Measurements from ENCODE around the gene CPA5.

CPA5 gene

DNA sequence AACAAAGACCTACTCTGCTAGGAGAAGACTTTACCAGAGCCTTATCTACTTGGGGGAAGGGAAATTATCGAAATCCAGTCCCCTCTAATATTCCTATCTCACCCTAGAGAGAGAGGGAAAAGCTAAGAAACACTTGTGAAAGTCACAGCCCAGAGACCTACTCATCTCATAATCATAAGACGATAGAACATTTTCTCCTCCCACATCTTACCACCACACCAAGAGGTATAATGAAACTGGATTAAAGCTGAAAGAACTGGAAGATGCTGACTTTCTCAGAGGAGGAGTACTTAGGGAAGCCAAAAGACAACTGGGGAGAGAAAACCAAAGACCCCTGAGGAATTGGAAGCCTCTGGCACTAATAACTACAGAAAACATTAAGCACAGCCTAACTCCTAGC lies 10.8 kb upstream of the CPA5 start:
- H3K4me3 ChIP-seq (ENCODE audit: low read depth, low read length): no peak overlapping the region
- TF ChIP-seq, protein P1, sequence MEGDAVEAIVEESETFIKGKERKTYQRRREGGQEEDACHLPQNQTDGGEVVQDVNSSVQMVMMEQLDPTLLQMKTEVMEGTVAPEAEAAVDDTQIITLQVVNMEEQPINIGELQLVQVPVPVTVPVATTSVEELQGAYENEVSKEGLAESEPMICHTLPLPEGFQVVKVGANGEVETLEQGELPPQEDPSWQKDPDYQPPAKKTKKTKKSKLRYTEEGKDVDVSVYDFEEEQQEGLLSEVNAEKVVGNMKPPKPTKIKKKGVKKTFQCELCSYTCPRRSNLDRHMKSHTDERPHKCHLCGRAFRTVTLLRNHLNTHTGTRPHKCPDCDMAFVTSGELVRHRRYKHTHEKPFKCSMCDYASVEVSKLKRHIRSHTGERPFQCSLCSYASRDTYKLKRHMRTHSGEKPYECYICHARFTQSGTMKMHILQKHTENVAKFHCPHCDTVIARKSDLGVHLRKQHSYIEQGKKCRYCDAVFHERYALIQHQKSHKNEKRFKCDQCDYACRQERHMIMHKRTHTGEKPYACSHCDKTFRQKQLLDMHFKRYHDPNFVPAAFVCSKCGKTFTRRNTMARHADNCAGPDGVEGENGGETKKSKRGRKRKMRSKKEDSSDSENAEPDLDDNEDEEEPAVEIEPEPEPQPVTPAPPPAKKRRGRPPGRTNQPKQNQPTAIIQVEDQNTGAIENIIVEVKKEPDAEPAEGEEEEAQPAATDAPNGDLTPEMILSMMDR (IDR thresholded peaks at IDR 0.05; ENCODE audit: low read depth, low read length): no peak

- TF ChIP-seq, protein P1 (IDR thresholded peaks at IDR 0.05; ENCODE audit: low read depth, low read length): no peak
- no peak overlapping the region for H3K4me3 ChIP-seq (ENCODE audit: low read depth, low read length)
Observed at GRCh38 chr7:130334274-130334673, 10.3 kb upstream of the CPA5 start.

DNA sequence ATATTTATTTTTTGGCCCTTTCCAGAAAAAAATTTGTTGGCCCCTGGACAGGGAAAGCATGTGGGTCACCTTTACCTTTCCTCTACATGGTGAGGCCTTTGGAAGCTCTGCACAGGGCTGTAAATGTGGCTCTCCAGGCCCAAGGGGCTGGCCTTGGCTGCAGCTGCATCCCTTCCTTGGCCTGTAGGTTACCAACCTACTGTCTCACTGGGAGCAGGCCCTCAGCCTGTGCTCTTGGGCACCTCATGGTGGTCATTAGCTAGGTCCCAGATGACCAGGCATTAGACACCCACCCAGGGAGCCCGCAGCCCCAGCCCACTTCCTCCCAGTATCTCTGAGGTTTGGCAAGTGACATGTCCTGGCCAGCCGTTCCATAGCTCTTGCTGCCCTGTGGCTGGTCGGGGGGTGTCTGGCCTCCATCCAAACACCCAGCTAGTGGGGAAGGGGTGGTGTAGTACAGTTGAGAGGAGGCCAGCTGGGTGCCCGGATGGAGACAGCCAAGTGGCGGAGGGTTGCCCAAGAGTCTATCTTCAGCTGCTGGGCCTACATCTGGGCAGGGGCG lies 7.1 kb upstream of the CPA5 start:
- no peak overlapping the region for H3K4me3 ChIP-seq (ENCODE audit: low read depth, low read length)
- TF ChIP-seq, protein P1 (IDR thresholded peaks at IDR 0.05; ENCODE audit: low read depth, low read length): no peak

DNA sequence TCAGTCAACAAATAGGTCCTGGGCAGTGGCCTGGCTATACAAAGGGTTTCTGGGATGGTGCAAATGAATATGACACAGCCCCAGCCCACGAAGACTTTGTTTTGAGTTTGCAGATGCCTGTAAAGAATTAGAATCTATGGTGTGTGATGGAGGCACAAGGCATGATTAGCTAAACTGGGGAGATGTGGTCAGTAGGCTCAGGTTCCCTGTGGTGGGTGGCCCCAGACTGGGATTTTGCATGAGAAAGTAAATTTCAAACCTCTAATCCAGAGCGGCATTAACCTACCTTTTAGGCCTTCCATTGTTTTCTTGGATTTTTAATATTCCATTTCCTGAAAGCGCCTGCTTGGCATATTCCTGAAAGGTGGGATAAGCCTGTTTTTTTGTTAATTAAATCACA lies 6.4 kb upstream of the CPA5 start:
- TF ChIP-seq, protein P1 (IDR thresholded peaks at IDR 0.05; ENCODE audit: low read depth, low read length): no peak
- H3K4me3 ChIP-seq (ENCODE audit: low read depth, low read length): no peak overlapping the region

GRCh38 chr7:130341882-130342281 lies 2.7 kb upstream of the CPA5 start:
- no peak overlapping the region for H3K4me3 ChIP-seq (ENCODE audit: low read depth, low read length)
- TF ChIP-seq, protein P1 (IDR thresholded peaks at IDR 0.05; ENCODE audit: low read depth, low read length): no peak

DNA sequence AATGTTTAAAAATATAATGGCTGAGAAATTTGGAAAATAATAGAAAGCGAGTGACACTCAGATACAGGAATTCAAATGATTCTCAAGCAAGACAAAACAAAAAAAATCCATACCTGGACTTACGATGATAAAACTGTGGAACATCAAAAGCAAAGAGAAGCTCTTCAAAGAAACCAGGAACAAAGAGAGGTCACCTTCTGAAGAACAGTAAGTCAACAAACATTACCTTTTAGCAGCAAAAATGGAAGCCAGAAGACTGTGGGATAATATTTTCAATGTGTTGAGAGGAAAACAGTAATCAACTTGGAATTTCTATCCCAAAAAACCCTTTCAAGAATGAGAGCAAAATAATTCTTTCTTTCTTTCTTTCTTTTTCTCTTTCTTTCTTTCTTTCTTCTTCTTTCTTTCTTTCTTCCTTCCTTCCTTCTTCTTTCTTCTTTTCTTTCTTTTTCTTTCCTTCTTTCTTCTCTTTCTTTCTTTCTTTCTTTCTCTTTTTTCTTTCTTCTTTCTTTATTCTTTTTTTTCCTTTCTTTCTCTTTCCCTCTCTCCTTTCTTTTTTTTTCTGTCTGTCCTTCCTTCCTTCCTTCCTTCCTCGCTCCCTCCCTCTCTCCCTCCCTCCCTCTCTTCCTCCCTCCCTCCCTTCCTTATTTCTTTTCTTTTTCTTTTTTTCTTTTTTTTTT lies 1.8 kb upstream of the CPA5 start:
- TF ChIP-seq, protein P1 (IDR thresholded peaks at IDR 0.05; ENCODE audit: low read depth, low read length): no peak
- H3K4me3 ChIP-seq (ENCODE audit: low read depth, low read length): no peak overlapping the region

GRCh38 chr7:130345136-130345535 lies 520 bp downstream of the CPA5 start:
- TF ChIP-seq, protein P1 (IDR thresholded peaks at IDR 0.05; ENCODE audit: low read depth, low read length): no peak
- no peak overlapping the region for H3K4me3 ChIP-seq (ENCODE audit: low read depth, low read length)

Data from WI38 (cell line).